ENCODE data around the gene GAN. TPM values are rescaled to one million over a fixed set of nuclear protein-coding genes. Genes with fewer than 3 reads are reported as not detected.

GAN gene
- total RNA-seq, 1 donor from 2014 or later: 20.9 TPM

DNA sequence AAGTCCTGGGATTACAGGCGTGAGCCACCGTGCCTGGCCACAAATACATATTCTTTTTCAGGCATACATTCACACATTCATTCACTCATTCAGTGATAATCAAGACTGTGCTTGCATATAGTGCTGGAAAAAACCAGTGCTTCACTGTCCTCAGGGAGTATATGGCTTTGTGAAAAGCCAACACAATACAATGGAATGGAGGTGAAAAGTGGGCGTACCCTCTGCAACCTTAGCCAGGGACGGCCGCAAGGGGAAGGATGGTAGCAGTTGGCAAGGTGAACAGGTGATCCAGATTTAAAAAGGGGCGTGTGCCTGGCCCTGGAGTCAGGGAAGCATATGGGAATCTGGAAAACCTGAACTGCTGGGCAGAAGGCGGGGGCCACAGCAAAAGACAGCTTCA, 18.1 kb upstream of the GAN start:
- Histone ChIP-seq H3K4me1 (ENCODE audit: insufficient read depth, low read length) (peaks cover 5% of the 10 kb centered on the region), H3K4me2 (ENCODE audit: low read length) (no peak overlapping the region), H3K9ac (ENCODE audit: low read length) (no peak overlapping the region), H3K27ac (ENCODE audit: low read depth, low read length) (no peak overlapping the region), H2AFZ (ENCODE audit: low read depth, low read length) (no peak overlapping the region), H4K20me1 (ENCODE audit: insufficient read depth, low read length) (no peaks in the 10 kb centered on the region), H3K36me3 (ENCODE audit: insufficient read depth, low read length) (no peaks in the 10 kb centered on the region), H3K9me3 (ENCODE audit: insufficient read depth, low read depth, low read length) (no peaks in the 10 kb centered on the region), H3K4me3 (ENCODE audit: insufficient read depth, low read depth, low read length) (no peak overlapping the region), H3K27me3 (ENCODE audit: insufficient read depth, low read length) (no peaks in the 10 kb centered on the region), H3K79me2 (ENCODE audit: insufficient read depth, low read length) (no peaks in the 10 kb centered on the region)
- Mint-ChIP-seq H3K4me1 (ENCODE audit: low read depth, unreplicated experiment) (no peaks in the 10 kb centered on the region), H3K9me3 (ENCODE audit: unreplicated experiment) (peaks cover 3% of the 10 kb centered on the region), H3K27me3 (ENCODE audit: low read depth, unreplicated experiment) (peaks cover 3% of the 10 kb centered on the region), H3K4me3 (ENCODE audit: unreplicated experiment) (no peak overlapping the region), H3K27ac (ENCODE audit: unreplicated experiment) (no peak overlapping the region), H3K36me3 (ENCODE audit: low read depth, unreplicated experiment) (peaks cover 3% of the 10 kb centered on the region)
- FAIRE-seq (no peak), DNase-seq (ENCODE audit: low read depth) (no peak)
- TF ChIP-seq EZH2 (IDR thresholded peaks at IDR 0.05; ENCODE audit: insufficient read depth, low read length) (no peak), CTCF (IDR thresholded peaks at IDR 0.05; ENCODE audit: insufficient read depth, low read depth, low read length) (no peak)

DNA sequence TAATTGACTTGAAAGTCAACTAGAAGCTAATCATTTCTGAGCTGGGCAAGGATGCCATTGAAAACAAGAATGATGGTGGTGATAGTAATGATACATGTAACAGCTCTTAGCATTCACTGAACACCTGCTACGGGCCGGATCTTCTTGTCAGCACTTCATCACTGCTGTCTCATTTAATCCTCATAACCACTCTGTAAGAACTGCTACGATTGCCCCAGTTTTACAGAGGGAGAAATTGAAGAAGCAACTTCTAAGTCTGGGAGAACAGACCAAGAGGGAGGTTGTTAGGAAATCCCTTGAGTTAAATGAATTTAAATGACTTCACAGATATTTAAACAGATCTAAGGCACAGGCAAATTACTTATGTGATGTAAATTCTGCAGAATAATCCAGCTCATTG, 7.0 kb upstream of the GAN start:
- H3K9ac ChIP-seq (ENCODE audit: low read length): no peak overlapping the region
- H3K9me3 ChIP-seq (ENCODE audit: insufficient read depth, low read depth, low read length): no peaks in the 10 kb centered on the region
- Mint-ChIP-seq H3K36me3 (ENCODE audit: low read depth, unreplicated experiment) (peaks cover 4% of the 10 kb centered on the region), H3K4me3 (ENCODE audit: unreplicated experiment) (no peak overlapping the region), H3K4me1 (ENCODE audit: low read depth, unreplicated experiment) (peaks cover 2% of the 10 kb centered on the region), H3K9me3 (ENCODE audit: unreplicated experiment) (no peaks in the 10 kb centered on the region), H3K27ac (ENCODE audit: unreplicated experiment) (no peak overlapping the region), H3K27me3 (ENCODE audit: low read depth, unreplicated experiment) (no peaks in the 10 kb centered on the region)
- no peak overlapping the region for H3K4me3 ChIP-seq (ENCODE audit: insufficient read depth, low read depth, low read length)
- H2AFZ ChIP-seq (ENCODE audit: low read depth, low read length): no peak overlapping the region
- TF ChIP-seq EZH2 (IDR thresholded peaks at IDR 0.05; ENCODE audit: insufficient read depth, low read length) (no peak), CTCF (IDR thresholded peaks at IDR 0.05; ENCODE audit: insufficient read depth, low read depth, low read length) (no peak)
- H3K4me2 ChIP-seq (ENCODE audit: low read length): no peak overlapping the region
- H3K79me2 ChIP-seq (ENCODE audit: insufficient read depth, low read length): peaks cover 5% of the 10 kb centered on the region
- H3K36me3 ChIP-seq (ENCODE audit: insufficient read depth, low read length): no peaks in the 10 kb centered on the region
- peaks cover 3% of the 10 kb centered on the region for H4K20me1 ChIP-seq (ENCODE audit: insufficient read depth, low read length)
- H3K27ac ChIP-seq (ENCODE audit: low read depth, low read length): no peak overlapping the region
- DNase-seq (ENCODE audit: low read depth) (no peak), FAIRE-seq (no peak)
- no peaks in the 10 kb centered on the region for H3K27me3 ChIP-seq (ENCODE audit: insufficient read depth, low read length)
- no peaks in the 10 kb centered on the region for H3K4me1 ChIP-seq (ENCODE audit: insufficient read depth, low read length)

DNA sequence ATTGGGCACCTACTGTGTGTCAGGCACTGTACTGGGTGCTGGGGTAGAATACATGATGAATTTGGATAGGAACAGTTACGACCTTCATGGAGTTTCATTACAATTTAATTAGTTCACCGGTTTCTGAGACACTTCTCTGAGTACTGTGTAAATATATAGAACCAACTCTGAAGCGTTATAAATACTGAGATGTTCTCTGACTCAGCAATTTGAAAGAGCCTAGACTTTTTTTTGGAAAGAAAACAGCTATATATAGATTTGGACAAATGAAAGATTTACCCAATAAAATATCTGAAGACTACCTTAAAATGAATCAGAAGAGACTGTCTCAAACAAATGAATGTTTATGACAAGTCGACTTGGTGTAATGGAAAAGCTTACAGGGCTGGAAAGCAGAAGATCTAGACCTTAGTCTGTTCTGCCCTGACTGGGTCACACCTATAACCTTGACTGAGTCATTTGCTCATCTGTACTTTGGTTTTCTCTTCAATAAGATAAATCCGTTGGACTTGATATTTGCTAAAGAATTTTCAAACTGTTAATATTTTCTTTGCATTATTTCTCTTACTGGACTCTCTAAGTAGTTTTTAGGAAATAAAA, 4.6 kb upstream of the GAN start:
- FAIRE-seq (no peak), DNase-seq (ENCODE audit: low read depth) (no peak)
- peaks cover 4% of the 10 kb centered on the region for H3K36me3 Mint-ChIP-seq (ENCODE audit: low read depth, unreplicated experiment)
- Histone ChIP-seq H3K36me3 (ENCODE audit: insufficient read depth, low read length) (no peaks in the 10 kb centered on the region), H3K27me3 (ENCODE audit: insufficient read depth, low read length) (no peaks in the 10 kb centered on the region), H3K4me2 (ENCODE audit: low read length) (no peak overlapping the region), H3K27ac (ENCODE audit: low read depth, low read length) (no peak overlapping the region), H3K4me1 (ENCODE audit: insufficient read depth, low read length) (peaks cover 12% of the 10 kb centered on the region), H3K4me3 (ENCODE audit: insufficient read depth, low read depth, low read length) (no peak overlapping the region), H3K79me2 (ENCODE audit: insufficient read depth, low read length) (peaks cover 23% of the 10 kb centered on the region), H3K9me3 (ENCODE audit: insufficient read depth, low read depth, low read length) (no peaks in the 10 kb centered on the region), H3K9ac (ENCODE audit: low read length) (no peak overlapping the region), H2AFZ (ENCODE audit: low read depth, low read length) (no peak overlapping the region), H4K20me1 (ENCODE audit: insufficient read depth, low read length) (peaks cover 3% of the 10 kb centered on the region)
- H3K27ac Mint-ChIP-seq (ENCODE audit: unreplicated experiment): no peak overlapping the region
- no peak overlapping the region for H3K4me3 Mint-ChIP-seq (ENCODE audit: unreplicated experiment)
- H3K27me3 Mint-ChIP-seq (ENCODE audit: low read depth, unreplicated experiment): no peaks in the 10 kb centered on the region
- TF ChIP-seq CTCF (IDR thresholded peaks at IDR 0.05; ENCODE audit: insufficient read depth, low read depth, low read length): no peak
- no peak for TF ChIP-seq EZH2 (IDR thresholded peaks at IDR 0.05; ENCODE audit: insufficient read depth, low read length)
- H3K4me1 Mint-ChIP-seq (ENCODE audit: low read depth, unreplicated experiment): peaks cover 6% of the 10 kb centered on the region
- H3K9me3 Mint-ChIP-seq (ENCODE audit: unreplicated experiment): no peaks in the 10 kb centered on the region

Measured in astrocyte (in vitro differentiated cells and primary cell).